Tibial nerve (tissue), 3 donors: ENCODE measurements around the gene ZNF14.

Experiments
- CTCF ChIP-seq, 5 experiments: fragments of 200-600 bp in 3 of 5; fragments of 450-650 bp in 2 of 5; sonication (generic) in 3 of 5; IDR thresholded peaks; one replicate each; pipeline ENCODE4 v1.5.1; 2016 to 2019; ENCODE audit warnings: antibody characterized with exemption in 5 of 5, mild to moderate bottlenecking in 3 of 5, moderate library complexity in 2 of 5
- POLR2A ChIP-seq, 2 donors: fragments of 450-650 bp; IDR thresholded peaks; one replicate each; pipeline ENCODE4 v1.6.1; 2017; ENCODE audit warnings: antibody characterized with exemption in 2 of 2, mild to moderate bottlenecking in 2 of 2, moderate library complexity in 2 of 2

- no peak for TF ChIP-seq POLR2A (IDR thresholded peaks at IDR 0.05)
- no peak for TF ChIP-seq CTCF (IDR thresholded peaks at IDR 0.05)
Measured at GRCh38 chr19:19672816-19673215, 60.1 kb downstream of the ZNF14 start.
